Non-pigmented ciliary epithelial cell (primary cell): ENCODE measurements around the gene HEATR1.
A peak's percentile ranks its signal among the peaks of the same experiment; 100 is the strongest.
"Not testable (repeated sequence)": the region's sequence is repeated elsewhere in the genome, so short reads cannot be mapped to it uniquely, and the experiment has no call there.

Experiments
- DNase-seq: peaks from one replicate; pipeline ENCODE4 v3.0.0-alpha.2; 2010; ENCODE audit warnings: low read depth

HEATR1 gene

DNA sequence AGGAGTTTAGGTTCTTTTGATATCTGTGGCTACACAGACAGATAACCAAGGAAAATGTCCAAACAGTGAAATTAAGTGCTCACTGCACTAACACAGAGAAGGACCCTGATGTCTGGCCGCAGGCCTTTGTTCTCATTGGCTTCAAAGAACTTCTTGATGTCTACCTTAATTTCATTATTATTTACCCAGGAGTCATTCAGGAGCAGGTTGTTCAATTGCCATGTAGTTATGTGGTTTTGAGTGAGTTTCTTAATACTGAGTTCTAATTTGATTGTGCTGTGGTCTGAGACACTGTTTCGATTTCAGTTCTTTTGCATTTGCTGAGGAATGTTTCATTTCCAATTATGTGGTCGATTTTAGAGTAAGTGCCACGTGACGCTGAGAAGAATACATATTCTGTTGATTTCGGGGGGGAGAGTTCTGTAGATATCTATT is 95.7 kb downstream of the HEATR1 start:
- DNase-seq: no peak

GRCh38 chr1:236507022-236507700 is 97.2 kb downstream of the HEATR1 start:
- DNase-seq: peak; percentile 27

DNA sequence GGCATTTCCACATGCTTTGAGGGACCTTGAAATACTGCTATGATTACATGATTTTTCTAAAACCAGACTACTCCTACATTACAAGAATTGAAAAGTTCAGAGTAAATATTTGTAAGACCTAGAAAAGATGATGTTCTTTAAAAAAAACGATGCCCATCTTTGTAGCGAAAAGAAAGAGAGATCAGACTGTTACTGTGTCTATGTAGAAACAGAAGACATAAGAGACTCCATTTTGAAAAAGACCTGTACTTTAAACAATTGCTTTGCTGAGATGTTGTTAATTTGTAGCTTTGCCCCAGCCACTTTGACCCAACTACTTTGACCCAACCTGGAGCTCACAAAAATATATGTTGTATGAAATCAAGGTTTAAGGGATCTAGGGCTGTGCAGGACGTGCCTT is 100.0 kb downstream of the HEATR1 start:
- not testable (repeated sequence) for DNase-seq

DNA sequence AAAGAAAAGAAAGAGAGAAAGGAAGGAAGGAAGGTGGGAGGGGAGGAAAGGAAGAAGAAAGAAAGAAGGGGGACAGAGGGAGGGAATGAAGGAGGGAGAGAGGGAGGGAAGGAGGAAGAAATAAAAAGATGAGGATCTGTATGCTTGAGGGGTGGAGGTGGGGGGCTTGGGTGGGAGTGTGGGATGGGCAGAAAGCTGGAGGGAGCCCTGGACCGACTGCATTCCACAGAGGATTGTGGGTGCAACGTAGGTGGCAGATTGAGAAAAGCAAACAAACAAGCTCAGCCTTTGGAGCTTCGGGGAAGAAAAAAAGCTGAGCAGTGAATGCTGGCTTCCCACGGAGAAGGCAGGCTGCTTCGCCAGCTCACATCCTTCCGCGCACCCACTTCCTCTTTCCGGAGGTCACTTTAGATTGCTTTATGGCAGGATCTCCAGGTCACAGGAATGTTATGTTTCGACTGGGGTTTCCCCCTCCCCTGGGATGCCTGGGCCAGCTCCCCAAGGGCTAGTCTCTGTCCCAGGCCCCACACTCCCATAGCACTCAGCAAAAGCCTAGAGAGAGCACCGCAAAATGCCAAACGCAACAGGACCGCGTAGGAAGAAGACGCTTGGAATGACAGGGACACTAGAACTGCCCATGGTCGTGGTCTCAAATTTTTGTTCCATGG is 101.2 kb downstream of the HEATR1 start:
- peak; percentile 76 for DNase-seq

GRCh38 chr1:236502579-236502971 is 101.7 kb downstream of the HEATR1 start:
- DNase-seq: peak; percentile 42

DNA sequence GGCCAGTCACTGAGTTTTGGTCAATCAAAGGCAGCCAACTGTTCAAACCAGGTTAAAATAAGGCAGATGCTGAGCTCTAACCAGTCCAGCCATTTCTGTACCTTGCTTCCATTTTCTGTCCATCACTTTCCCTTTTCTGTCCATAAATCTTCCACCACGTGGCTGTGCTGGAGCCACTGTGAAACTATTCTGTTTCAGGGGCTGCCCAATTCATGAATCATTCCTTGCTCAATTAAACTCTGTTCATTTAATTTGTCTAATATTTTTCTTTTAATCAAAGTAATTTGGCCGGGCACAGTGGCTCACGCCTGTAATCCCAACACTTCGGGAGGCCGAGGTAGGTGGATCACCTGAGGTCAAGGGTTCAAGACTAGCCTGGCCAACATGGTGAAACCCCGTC is 103.2 kb downstream of the HEATR1 start:
- DNase-seq: no peak
